Smooth muscle cell (in vitro differentiated cells): ENCODE results near the gene C1QTNF12. TPM values are rescaled to one million over a fixed set of nuclear protein-coding genes. Genes with fewer than 3 reads are reported as not detected.

Experiments
- DNase-seq: peaks from one replicate; lab custom pipeline; 2025; ENCODE audit not compliant: unreplicated experiment; lab: John Stamatoyannopoulos, UW
- H2AFZ ChIP-seq: fragments of 200-600 bp; sonication (generic); 2 replicates; pipeline ENCODE4 v1.6.0; 2016; ENCODE audit warnings: antibody characterized with exemption, low read depth, mild to moderate bottlenecking
- H3F3A ChIP-seq: fragments of 200-600 bp; sonication (generic); 2 replicates; pipeline ENCODE4 v1.6.0; 2017; ENCODE audit warnings: antibody characterized with exemption, low read depth
- H3K27ac ChIP-seq: fragments of 200-600 bp; sonication (generic); 2 replicates; pipeline ENCODE4 v1.5.1; 2016; ENCODE audit warnings: low read depth, mild to moderate bottlenecking
- H3K27me3 ChIP-seq: fragments of 200-600 bp; sonication (generic); 2 replicates; pipeline ENCODE4 v1.6.1; 2016; ENCODE audit warnings: low read depth, mild to moderate bottlenecking
- H3K36me3 ChIP-seq: fragments of 200-600 bp; sonication (generic); 2 replicates; pipeline ENCODE4 v1.5.1; 2016; ENCODE audit warnings: low read depth
- H3K4me1 ChIP-seq: fragments of 200-600 bp; sonication (generic); 2 replicates; pipeline ENCODE4 v1.5.1; 2016; ENCODE audit warnings: low read depth
- H3K4me2 ChIP-seq: fragments of 200-600 bp; sonication (generic); 2 replicates; pipeline ENCODE4 v1.6.0; 2016; ENCODE audit warnings: mild to moderate bottlenecking
- H3K4me3 ChIP-seq: fragments of 200-600 bp; sonication (generic); 2 replicates; pipeline ENCODE4 v1.5.1; 2016; ENCODE audit warnings: mild to moderate bottlenecking
- H3K79me2 ChIP-seq: fragments of 200-600 bp; sonication (generic); 2 replicates; pipeline ENCODE4 v1.6.0; 2016; ENCODE audit warnings: low read depth, mild to moderate bottlenecking
- H3K9ac ChIP-seq: fragments of 200-600 bp; sonication (generic); 2 replicates; pipeline ENCODE4 v1.6.0; 2016; ENCODE audit warnings: low read depth
- H3K9me3 ChIP-seq: fragments of 200-600 bp; sonication (generic); replicated peaks from 2 replicates; pipeline ENCODE4 v1.5.1; 2016; ENCODE audit warnings: low read depth
- H4K20me1 ChIP-seq: fragments of 200-600 bp; sonication (generic); 2 replicates; pipeline ENCODE4 v1.6.0; 2016; ENCODE audit warnings: low read depth
- WGBS: methylation state at CpG from one replicate; pipeline ENCODE4 v1.1.7; 2016; ENCODE audit warnings: low lambda C conversion rate; 5-methylcytosine and 5-hydroxymethylcytosine counted together
- polyA plus RNA-seq: library from polyadenylated mRNA; unstranded; fragments of >200 nt; fragmentation: Nextera tagmentation; extraction: Ambion mirVana; gene quantifications from 2 replicates; pipeline ENCODE4 v1.2.1, GENCODE V29; 2016
- total RNA-seq: library from RNA; depleted of rRNA; stranded (reverse); fragments of >200 nt; gene quantifications from 2 replicates; pipeline ENCODE4 v1.2.3, GENCODE V29; 2014
- TF ChIP-seq, protein P1 (sequence below): fragments of 200-600 bp; sonication (generic); IDR thresholded peaks from 2 replicates; pipeline ENCODE4 v1.5.1; 2017; ENCODE audit warnings: borderline replicate concordance, mild to moderate bottlenecking, antibody characterized with exemption; ENCODE audit not compliant: insufficient read depth, poor library complexity, severe bottlenecking

Gene C1QTNF12
- total and polyA plus RNA-seq, 2 experiments from 2014 or later, result 1.8 to 5.4 TPM

DNA sequence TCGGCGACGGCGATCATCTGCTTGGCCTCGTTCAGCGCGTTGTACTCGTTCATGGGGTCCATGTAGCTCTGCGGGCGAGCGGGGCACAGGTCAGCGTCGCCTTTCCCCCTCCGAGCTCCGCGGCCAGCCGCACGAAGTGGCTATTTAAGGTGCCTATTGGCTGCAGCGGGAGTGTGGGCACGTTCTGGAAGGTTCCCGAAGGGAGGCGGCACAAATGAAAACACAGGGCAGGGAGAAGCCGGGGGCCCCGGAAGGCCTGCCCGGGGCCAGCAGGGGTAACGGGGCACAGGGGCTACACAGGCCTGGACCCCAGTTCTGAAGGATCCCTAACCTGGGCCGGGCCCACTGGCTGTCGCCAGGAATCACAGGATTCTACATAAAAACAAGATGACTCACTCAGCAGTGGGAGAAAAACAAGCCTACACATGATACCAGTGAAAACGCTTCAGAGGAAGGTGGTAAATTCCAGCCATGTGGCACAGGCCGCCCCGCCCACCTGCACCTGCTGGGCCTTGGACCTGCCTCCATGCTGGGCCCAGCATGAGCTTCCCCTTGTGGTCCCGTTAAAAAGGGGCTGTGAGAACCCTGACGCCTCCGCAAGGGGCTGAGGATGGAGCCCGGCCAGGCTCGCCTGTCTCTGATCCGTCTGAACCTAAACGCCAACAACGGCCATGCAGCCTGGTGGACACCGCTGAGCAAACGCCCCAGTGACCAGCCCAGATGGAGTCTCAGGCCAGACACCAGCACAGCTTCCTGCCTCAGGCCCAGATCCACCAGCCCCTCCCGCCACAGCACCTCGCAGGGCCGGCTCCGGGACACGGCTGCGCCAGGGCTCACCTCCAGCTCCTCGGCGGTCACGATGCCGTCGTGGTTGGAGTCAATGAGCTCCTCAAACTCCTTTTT, 28.6 kb downstream of the C1QTNF12 start:
- H3K9ac ChIP-seq, result no peak overlapping the region
- H3K27ac ChIP-seq, result no peak overlapping the region
- H2AFZ ChIP-seq, result no peak overlapping the region
- H4K20me1 ChIP-seq, result peaks cover 22% of the 10 kb centered on the region
- WGBS, result 92% methylated on average over 49 of the region's 52 CpGs
- TF ChIP-seq, protein P1, sequence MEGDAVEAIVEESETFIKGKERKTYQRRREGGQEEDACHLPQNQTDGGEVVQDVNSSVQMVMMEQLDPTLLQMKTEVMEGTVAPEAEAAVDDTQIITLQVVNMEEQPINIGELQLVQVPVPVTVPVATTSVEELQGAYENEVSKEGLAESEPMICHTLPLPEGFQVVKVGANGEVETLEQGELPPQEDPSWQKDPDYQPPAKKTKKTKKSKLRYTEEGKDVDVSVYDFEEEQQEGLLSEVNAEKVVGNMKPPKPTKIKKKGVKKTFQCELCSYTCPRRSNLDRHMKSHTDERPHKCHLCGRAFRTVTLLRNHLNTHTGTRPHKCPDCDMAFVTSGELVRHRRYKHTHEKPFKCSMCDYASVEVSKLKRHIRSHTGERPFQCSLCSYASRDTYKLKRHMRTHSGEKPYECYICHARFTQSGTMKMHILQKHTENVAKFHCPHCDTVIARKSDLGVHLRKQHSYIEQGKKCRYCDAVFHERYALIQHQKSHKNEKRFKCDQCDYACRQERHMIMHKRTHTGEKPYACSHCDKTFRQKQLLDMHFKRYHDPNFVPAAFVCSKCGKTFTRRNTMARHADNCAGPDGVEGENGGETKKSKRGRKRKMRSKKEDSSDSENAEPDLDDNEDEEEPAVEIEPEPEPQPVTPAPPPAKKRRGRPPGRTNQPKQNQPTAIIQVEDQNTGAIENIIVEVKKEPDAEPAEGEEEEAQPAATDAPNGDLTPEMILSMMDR, result no peak
- H3K4me1 ChIP-seq, result no peaks in the 10 kb centered on the region
- no peak overlapping the region for H3K4me3 ChIP-seq
- H3K27me3 ChIP-seq, result no peaks in the 10 kb centered on the region
- H3K36me3 ChIP-seq, result no peaks in the 10 kb centered on the region
- no peaks in the 10 kb centered on the region for H3K79me2 ChIP-seq
- DNase-seq, result no peak
- H3K4me2 ChIP-seq, result no peak overlapping the region
- no peaks in the 10 kb centered on the region for H3K9me3 ChIP-seq
- no peaks in the 10 kb centered on the region for H3F3A ChIP-seq

DNA sequence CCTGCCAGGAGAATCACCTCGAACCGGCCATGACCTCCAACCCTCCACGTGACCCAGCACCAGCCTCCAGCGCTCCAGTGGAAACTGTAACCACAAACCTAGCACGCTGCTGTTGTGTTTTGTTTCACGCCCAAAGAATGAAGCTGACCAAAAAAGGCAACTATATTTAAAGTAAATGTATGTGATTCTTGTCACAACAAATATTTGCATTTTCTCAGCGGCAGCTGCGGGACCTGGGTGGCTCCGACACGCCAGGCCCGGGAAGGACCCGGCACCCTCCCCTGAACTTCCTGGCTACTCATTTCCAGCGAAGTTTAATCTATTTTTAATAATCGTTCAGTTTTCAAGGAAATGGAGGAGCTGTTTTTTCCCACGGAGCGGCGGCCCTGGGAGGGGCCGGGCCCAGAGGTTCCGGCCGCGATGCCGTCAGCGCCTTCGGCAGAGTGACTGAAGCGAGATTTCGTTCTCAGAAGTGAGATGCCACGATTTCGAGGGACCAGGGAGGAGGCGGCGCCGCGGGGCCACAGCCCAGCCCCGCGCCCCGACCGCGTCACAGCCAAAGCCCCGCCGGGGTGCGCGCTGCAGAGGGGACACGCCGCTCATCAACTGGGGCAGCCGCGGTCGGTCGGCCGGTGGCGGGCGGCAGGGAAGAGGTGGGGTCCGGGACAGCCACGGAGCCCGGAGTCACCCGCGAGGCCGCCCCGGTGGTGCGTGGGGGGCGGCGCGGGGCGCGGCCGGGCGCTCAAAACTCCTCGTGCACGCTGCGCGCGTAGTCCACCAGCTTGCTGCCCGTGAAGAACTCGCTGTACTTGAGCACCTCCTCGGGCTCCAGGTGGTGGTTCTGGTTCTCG, 29.5 kb downstream of the C1QTNF12 start:
- no peak overlapping the region for H3K27ac ChIP-seq
- H3K4me2 ChIP-seq, result no peak overlapping the region
- no peaks in the 10 kb centered on the region for H3F3A ChIP-seq
- TF ChIP-seq, protein P1, result no peak
- no peak overlapping the region for H3K9ac ChIP-seq
- no peaks in the 10 kb centered on the region for H3K27me3 ChIP-seq
- no peak for DNase-seq
- H4K20me1 ChIP-seq, result peaks cover 22% of the 10 kb centered on the region
- H3K79me2 ChIP-seq, result no peaks in the 10 kb centered on the region
- no peak overlapping the region for H2AFZ ChIP-seq
- H3K9me3 ChIP-seq, result no peaks in the 10 kb centered on the region
- no peak overlapping the region for H3K4me3 ChIP-seq
- WGBS, result 98% methylated on average over 52 of the region's 74 CpGs
- no peaks in the 10 kb centered on the region for H3K36me3 ChIP-seq
- no peaks in the 10 kb centered on the region for H3K4me1 ChIP-seq

DNA sequence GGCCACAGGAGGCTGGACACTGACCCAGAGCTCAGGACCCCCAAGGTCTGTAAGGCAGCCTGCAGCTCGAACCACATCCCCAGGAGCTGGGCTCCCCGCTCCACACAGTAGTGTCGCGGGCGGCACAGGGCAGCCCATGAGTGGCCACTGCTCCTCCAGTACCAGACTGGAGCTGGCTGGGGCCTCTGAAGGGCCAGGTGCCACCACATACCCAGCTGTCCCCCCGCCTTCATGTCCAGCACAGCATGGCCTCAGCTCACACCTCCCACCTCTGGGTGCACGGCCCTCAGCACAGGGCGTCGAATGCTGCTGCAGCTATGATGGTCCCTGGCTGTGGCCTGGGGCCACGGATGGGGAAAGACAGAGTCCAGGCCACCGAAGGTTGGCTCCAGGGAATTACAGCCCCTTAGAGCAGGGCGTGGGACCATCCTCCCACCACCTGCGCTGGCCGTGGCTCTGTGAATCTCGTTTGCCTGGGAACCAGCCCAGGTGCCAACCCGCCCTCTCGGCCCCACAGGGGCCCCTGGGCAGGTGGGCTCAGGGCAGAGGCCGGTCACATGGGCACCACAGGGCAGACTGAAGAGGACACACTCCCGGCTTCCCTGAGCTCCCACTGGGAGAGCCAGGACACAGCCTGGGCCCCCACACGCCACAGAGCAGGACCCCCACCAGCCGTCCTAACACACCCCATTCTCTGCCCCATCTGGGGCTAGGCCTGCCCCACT, 30.5 kb downstream of the C1QTNF12 start:
- Histone ChIP-seq H3K4me1 (no peaks in the 10 kb centered on the region), H3K4me2 (no peak overlapping the region), H3K9me3 (no peaks in the 10 kb centered on the region), H3K36me3 (no peaks in the 10 kb centered on the region), H3F3A (no peaks in the 10 kb centered on the region), H3K9ac (no peak overlapping the region), H3K27me3 (no peaks in the 10 kb centered on the region), H3K79me2 (no peaks in the 10 kb centered on the region), H3K27ac (no peak overlapping the region), H2AFZ (no peak overlapping the region), H4K20me1 (peaks cover 22% of the 10 kb centered on the region), H3K4me3 (no peak overlapping the region)
- DNase-seq, result no peak
- 96% methylated on average over 17 of the region's 21 CpGs for WGBS
- TF ChIP-seq, protein P1, result no peak
